Sigmoid colon (tissue), 4 donors: Measurements from ENCODE around the gene SYNJ1.

Experiments
- CTCF ChIP-seq, 4 experiments: fragments of 450-650 bp in 3 of 4; fragments of 200-600 bp in 1 of 4; IDR thresholded peaks; one replicate each; pipeline ENCODE4 v1.5.1; 2016 to 2019; ENCODE audit warnings: antibody characterized with exemption in 4 of 4, mild to moderate bottlenecking in 3 of 4, moderate library complexity in 2 of 4
- EP300 ChIP-seq, 4 donors: sonication (generic); formaldehyde crosslinking; IDR thresholded peaks; one replicate each; pipeline ENCODE4 v1.6.1; 2017; ENCODE audit warnings: antibody characterized with exemption in 4 of 4
- POLR2A ChIP-seq, 2 donors: fragments of 450-650 bp; IDR thresholded peaks; one replicate each; pipeline ENCODE4 v1.6.1; 2016; ENCODE audit warnings: antibody characterized with exemption in 2 of 2, mild to moderate bottlenecking in 2 of 2, moderate library complexity in 2 of 2

GRCh38 chr21:32590130-32590529 lies 137.7 kb downstream of the SYNJ1 start:
- TF ChIP-seq CTCF (IDR thresholded peaks at IDR 0.05) (no peak), EP300 (IDR thresholded peaks at IDR 0.05) (no peak), POLR2A (IDR thresholded peaks at IDR 0.05) (no peak)
